ENCODE measurements around the gene PRKRA.
"Not testable (repeated sequence)": the region's sequence is repeated elsewhere in the genome, so short reads cannot be mapped to it uniquely, and the experiment has no call there.

PRKRA gene

GRCh38 chr2:178450774-178451525 lies at the start of gene PRKRA, which contains the start of gene PJVK:
TSS of gene PRKRA (minus strand) at chr2:178451175. CDS start at chr2:178451030, 145 bp downstream.
TSS of gene PJVK (plus strand) at chr2:178451378. CDS start at chr2:178453410, 2,032 bp downstream.
- peak; percentile 95 for DNase-seq

DNA sequence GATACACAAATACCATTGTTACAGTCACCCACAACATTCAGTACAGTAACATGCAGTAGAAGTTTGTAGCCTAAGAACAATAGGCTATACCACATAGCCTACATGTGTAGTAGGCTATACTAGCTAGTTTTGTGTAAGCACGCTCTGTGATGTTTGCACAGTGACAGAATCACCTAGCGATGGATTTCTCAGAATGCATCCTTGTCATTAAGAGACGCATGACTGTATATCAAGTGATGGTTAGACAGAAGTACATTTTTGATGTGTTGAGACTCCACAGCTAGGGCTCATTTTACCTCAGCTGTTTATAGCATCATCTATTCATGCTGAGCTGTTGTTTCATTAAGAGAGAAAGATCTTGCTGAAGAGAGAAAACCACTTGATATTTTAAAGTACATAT lies 48.7 kb upstream of the PRKRA start:
- DNase-seq: no peak

DNA sequence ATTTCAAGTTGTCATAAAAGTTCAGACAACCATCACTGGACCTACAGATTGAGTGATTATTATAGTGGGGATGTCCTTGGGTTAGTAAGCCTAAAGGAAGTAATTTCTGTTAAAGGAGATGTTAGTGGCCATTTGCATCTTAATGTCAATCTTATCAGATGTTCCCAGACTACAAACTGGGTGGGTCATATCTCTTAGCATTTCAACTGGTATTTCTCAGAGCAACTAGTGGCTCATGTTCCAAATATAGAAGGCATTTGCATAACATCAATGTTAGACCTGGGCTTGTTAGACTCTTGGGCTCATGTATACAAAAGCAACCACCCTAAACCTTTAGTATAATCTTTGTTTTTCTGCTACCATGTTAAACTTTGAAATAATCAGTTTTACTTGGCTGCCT lies 47.2 kb upstream of the PRKRA start:
- no peak for DNase-seq

GRCh38 chr2:178496049-178496448 lies 45.1 kb upstream of the PRKRA start:
- no peak for DNase-seq

- no peak for DNase-seq
These were observed 40.6 kb upstream of the PRKRA start for GRCh38 chr2:178491612-178492011.

GRCh38 chr2:178485356-178485755 lies 34.4 kb upstream of the PRKRA start:
- DNase-seq: no peak

- no peak for DNase-seq
These were observed 33.5 kb upstream of the PRKRA start for GRCh38 chr2:178484245-178485041.

GRCh38 chr2:178482437-178482836 lies 31.5 kb upstream of the PRKRA start:
- DNase-seq: no peak

DNA sequence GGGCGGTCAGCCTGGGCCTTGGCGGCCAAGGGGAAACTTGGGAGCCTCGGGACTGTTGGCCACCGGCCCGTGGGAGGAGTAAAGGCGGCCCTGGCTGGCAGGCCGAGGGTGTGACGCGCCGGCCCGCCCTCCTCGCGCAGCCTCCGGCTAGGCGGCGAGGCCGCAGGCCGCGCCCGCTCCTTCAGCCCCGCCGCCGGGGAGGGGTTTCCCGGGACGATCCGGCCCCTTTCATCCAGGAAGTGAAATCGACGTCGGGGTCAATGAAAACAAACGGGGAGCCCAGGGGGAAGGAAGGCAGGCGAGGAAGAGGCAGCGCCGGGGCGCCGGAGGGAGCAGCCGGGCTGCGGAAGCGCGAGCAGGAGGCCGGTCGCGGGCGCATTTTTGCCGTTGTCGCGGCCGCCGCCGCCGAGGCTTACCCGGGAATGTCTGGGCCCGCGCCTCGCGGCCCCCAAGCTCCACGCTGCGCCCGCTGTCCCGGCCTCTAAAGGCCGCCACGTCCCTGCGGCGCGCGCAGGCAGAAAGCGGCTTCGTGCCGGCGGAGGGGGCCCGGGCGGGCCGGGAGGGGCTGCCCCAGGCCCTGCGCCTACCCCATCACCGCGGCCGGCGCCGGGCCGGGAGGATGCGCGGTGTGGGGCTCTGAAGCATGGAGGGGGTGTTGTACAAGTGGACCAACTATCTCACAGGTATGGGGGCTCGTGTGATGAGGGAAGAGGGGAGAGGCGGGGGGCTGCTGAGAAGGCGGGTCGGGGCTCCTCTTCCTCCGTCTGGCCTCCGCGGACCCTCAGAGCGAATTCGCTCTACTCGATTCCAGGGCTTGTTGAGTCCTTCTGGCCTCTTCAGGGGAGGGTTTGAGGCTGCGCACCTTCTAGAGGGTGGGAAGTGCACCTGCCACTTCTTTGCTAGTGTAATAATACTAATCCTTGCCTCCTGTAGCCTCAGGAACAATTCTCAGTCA lies 29.5 kb upstream of the PRKRA start, which contains the start of gene PLEKHA3:
TSS of gene PLEKHA3 (plus strand) at position 231 of the 955 bp plus-strand sequence. CDS start at position 644, 413 bp downstream.
- peak; percentile 75 for DNase-seq

GRCh38 chr2:178479758-178480226 lies 28.8 kb upstream of the PRKRA start:
- DNase-seq: no peak

DNA sequence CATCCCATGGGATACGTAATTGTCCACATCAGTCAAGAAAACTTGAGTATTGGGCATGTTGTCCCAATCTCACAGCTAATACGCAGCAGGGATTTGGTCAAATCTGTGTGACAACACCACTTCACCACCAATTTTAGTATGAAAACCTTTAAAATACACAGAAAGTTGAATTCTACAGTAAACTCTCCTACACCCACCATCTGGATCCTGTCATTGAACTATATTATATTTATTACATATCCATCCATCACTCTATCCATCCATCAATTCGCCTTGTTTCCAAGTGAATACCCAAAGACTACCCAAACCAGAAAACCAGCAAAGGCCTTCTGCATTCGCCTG lies 28.3 kb upstream of the PRKRA start:
- no peak for DNase-seq

DNA sequence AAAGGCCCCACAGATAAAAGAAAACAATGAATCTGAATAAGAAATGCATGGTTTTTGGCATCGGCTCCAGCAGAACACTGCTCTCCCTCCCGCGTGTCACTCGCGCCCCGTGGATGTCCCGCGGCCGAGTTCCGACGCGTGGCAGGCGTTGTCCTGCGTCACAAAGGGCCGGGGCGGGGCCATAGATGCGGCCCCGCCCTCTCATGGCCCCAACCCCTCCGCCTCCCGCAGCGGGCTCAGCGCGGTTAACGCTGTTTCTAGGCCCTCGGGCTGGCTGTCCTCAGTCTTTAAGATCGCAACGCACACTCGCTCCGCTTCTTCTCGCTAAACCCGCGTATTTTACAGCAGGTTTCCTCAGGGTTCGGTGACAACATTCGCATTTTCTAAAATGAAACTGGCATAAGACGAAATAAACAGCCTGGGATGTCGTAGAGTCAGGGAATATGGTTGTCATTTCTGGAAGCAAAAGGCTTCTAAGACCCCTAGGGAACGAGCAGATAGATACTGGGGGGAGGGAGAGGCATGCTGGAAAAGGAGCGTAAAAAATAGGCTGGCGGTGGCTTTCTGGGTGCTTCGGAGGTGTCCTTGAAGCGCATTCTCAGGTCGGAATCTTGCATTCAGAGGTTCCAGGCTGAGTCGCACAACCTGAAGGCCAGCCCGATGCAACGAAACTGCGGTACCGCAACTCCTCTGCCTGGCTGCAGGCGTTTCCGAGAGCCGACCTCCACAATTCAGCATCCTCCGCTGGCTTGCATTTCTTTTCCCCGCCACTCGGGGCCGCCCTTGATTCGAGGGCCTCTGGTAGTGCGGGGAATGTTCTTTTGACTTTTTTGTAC lies 27.7 kb upstream of the PRKRA start, which contains the start of gene FKBP7:
TSS of gene FKBP7 (minus strand) at position 162 of the 836 bp plus-strand sequence. CDS start at position 61, 101 bp downstream.
- DNase-seq: peak; percentile 81

DNA sequence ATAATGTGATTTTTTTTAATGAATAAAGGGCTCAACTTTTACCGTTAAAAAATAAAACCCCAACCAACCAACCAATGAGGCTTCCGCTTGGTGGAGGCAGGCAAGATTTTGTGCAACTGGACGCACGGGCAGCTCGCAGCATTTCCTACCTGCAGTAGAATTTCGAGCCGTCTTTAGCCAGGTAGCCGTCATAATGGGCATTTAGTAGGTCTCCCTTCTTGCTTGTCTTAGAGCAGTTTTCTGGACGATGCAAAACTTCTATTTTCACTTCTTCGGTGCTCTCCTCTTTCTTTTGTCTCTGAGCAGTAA lies 27.1 kb upstream of the PRKRA start:
- no peak for DNase-seq

DNA sequence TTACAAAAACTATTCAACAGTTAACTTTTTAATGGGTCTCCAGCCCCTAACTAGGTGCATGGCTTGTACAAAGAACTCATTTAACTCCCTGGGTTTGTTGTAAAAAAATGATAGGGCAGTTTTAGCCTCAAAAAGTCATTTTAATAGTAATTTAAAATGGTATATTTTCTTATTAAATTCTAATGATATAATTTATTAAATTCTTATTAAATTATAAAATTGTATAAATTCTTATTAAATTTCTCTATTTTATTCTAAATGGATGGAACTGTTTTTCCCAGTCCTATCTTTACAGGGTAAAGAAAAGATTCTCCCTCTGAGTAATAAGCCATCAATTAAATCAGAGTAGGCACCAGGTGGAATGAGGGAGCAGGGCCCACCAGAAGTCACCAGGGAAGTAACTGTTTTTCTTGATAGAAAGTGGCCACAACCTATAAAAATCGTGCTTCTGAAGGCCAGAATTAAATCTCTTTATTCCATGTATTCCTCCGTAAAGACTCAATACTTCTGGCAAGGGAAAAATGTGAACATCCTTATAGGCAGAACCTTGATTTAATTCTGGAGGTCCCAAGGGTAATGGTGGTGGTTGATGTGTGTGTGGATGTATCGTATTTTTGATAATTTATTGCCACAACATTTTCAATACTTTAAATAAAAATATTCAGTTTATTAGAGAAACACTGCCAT lies 26.6 kb upstream of the PRKRA start:
- no peak for DNase-seq

- no peak for DNase-seq
These were observed 25.5 kb upstream of the PRKRA start for GRCh38 chr2:178476477-178476876.

DNA sequence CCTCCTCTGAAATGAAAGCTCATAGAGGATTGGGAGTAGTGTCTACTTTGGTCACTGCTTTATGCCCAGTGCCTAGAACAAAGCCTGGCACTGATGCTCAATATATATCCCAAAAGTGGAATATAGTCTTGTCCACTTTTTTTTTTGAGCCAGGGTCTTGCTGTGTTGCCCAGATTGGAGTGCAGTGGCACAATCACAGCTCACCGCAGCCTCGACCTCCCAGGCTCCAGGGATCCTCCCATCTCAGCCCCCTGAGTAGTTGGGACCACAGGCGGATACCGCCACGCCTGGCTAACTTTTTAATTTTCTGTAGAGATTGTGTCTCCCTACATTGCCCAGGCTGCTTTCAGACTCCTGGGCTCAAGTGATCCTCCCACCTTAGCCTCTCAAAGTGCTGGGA lies 23.6 kb upstream of the PRKRA start:
- DNase-seq: no peak

GRCh38 chr2:178473931-178474330 lies 23.0 kb upstream of the PRKRA start:
- DNase-seq: no peak

- DNase-seq: no peak
These were observed 22.4 kb upstream of the PRKRA start for GRCh38 chr2:178473373-178473772.

- DNase-seq: not testable (repeated sequence)
These were observed 20.3 kb upstream of the PRKRA start for GRCh38 chr2:178471313-178471712.

GRCh38 chr2:178469219-178469849 lies 18.4 kb upstream of the PRKRA start:
- no peak for DNase-seq

Measured in stimulated activated CD4-positive, alpha-beta T cell treated with anti-CD3 and anti-CD28 coated beads, Interleukin-4, amount 100 ng/mL, for 24 hours (primary cell).